ENCODE measurements around the gene LHX5.

LHX5 gene

GRCh38 chr12:113466454-113467141 lies 5.1 kb downstream of the LHX5 start:
- no peak for DNase-seq (ENCODE audit: extremely low read depth in 1 of 2, low read depth in 1 of 2)

GRCh38 chr12:113465808-113466453 lies 5.7 kb downstream of the LHX5 start:
- no peak for DNase-seq (ENCODE audit: extremely low read depth in 1 of 2, low read depth in 1 of 2)

GRCh38 chr12:113464852-113465719 lies 6.6 kb downstream of the LHX5 start:
- DNase-seq (ENCODE audit: extremely low read depth in 1 of 2, low read depth in 1 of 2) = no peak

- DNase-seq (ENCODE audit: extremely low read depth in 1 of 2, low read depth in 1 of 2) = no peak
Measured at GRCh38 chr12:113464452-113464775, 7.3 kb downstream of the LHX5 start.

- DNase-seq (ENCODE audit: extremely low read depth in 1 of 2, low read depth in 1 of 2) = no peak
Measured at GRCh38 chr12:113463746-113464451, 7.8 kb downstream of the LHX5 start.

- no peak for DNase-seq (ENCODE audit: extremely low read depth in 1 of 2, low read depth in 1 of 2)
Measured at GRCh38 chr12:113462998-113463745, 8.5 kb downstream of the LHX5 start.

GRCh38 chr12:113462117-113462774 lies 9.4 kb downstream of the LHX5 start:
- peak; percentile 36 to 48 for DNase-seq (ENCODE audit: extremely low read depth in 1 of 2, low read depth in 1 of 2)

- no peak for DNase-seq (ENCODE audit: extremely low read depth in 1 of 2, low read depth in 1 of 2)
Measured at GRCh38 chr12:113461666-113462065, 10.0 kb downstream of the LHX5 start.

GRCh38 chr12:113459981-113460380 lies 11.7 kb downstream of the LHX5 start:
- DNase-seq (ENCODE audit: extremely low read depth in 1 of 2, low read depth in 1 of 2) = no peak

GRCh38 chr12:113457710-113458109 lies 14.0 kb downstream of the LHX5 start:
- no peak for DNase-seq (ENCODE audit: extremely low read depth in 1 of 2, low read depth in 1 of 2)

- DNase-seq (ENCODE audit: extremely low read depth in 1 of 2, low read depth in 1 of 2) = no peak
Measured at GRCh38 chr12:113457185-113457584, 14.5 kb downstream of the LHX5 start.

- no peak for DNase-seq (ENCODE audit: extremely low read depth in 1 of 2, low read depth in 1 of 2)
Measured at GRCh38 chr12:113456761-113457160, 14.9 kb downstream of the LHX5 start.

- DNase-seq (ENCODE audit: extremely low read depth in 1 of 2, low read depth in 1 of 2) = no peak
Measured at GRCh38 chr12:113456199-113456598, 15.5 kb downstream of the LHX5 start.

- no peak for DNase-seq (ENCODE audit: extremely low read depth in 1 of 2, low read depth in 1 of 2)
Measured at GRCh38 chr12:113453330-113453729, 18.3 kb downstream of the LHX5 start.

- DNase-seq (ENCODE audit: extremely low read depth in 1 of 2, low read depth in 1 of 2) = no peak
Measured at GRCh38 chr12:113452458-113452857, 19.2 kb downstream of the LHX5 start.

GRCh38 chr12:113449839-113450238 lies 21.8 kb downstream of the LHX5 start:
- no peak for DNase-seq (ENCODE audit: extremely low read depth in 1 of 2, low read depth in 1 of 2)

- no peak for DNase-seq (ENCODE audit: extremely low read depth in 1 of 2, low read depth in 1 of 2)
Measured at GRCh38 chr12:113449299-113449698, 22.4 kb downstream of the LHX5 start.

- no peak for DNase-seq (ENCODE audit: extremely low read depth in 1 of 2, low read depth in 1 of 2)
Measured at GRCh38 chr12:113448873-113449272, 22.8 kb downstream of the LHX5 start.

- DNase-seq (ENCODE audit: extremely low read depth in 1 of 2, low read depth in 1 of 2) = no peak
Measured at GRCh38 chr12:113445544-113446171, 26.0 kb downstream of the LHX5 start.

Measured in stimulated activated CD8-positive, alpha-beta memory T cell treated with anti-CD3 and anti-CD28 coated beads, Interleukin-7, amount 100 ng/mL, for 48 hours (primary cell).